ENCODE results near the gene MUSTN1. TPM values are rescaled to one million over a fixed set of nuclear protein-coding genes. Genes with fewer than 3 reads are reported as not detected.

Gene MUSTN1
- total RNA-seq, 1 donor from 2014 or later = not detected

DNA sequence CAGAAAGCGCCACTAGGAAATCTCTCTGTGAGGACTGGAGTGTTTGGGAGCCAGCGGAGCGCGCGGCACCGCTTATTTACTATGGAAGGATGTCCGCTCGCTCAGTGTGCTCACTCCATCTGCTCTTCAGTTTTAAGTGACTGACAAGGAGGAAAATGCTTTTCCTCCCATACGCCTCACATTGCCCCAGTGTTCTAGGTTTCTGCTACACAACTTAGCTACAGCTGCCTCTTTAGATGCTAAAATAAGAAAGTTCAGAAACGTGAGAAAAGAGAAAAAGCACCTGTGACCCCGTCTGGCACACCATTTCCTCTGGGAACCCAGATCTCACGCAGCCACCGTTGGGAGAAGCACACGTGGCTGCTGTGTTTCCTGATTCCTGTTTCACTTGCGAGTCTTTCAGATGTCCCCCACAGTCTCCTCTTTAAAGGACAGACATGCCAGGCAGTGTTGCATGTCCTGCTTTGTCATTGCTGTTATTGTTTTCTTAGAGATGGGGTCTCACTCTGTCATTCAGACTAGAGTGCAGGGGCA lies 11.7 kb upstream of the MUSTN1 start:
- Histone ChIP-seq H3K27ac (ENCODE audit: low read depth, low read length) (no peak overlapping the region), H4K20me1 (ENCODE audit: insufficient read depth, low read length) (no peaks in the 10 kb centered on the region), H3K9ac (ENCODE audit: low read length) (no peak overlapping the region), H3K4me3 (ENCODE audit: insufficient read depth, low read depth, low read length) (no peak overlapping the region), H3K36me3 (ENCODE audit: insufficient read depth, low read length) (no peaks in the 10 kb centered on the region), H3K27me3 (ENCODE audit: insufficient read depth, low read length) (no peaks in the 10 kb centered on the region), H2AFZ (ENCODE audit: low read depth, low read length) (no peak overlapping the region), H3K79me2 (ENCODE audit: insufficient read depth, low read length) (no peaks in the 10 kb centered on the region), H3K4me2 (ENCODE audit: low read length) (no peak overlapping the region), H3K4me1 (ENCODE audit: insufficient read depth, low read length) (peaks cover 1% of the 10 kb centered on the region), H3K9me3 (ENCODE audit: insufficient read depth, low read depth, low read length) (no peaks in the 10 kb centered on the region)
- DNase-seq (ENCODE audit: low read depth) = no peak
- peaks cover 2% of the 10 kb centered on the region for H3K27me3 Mint-ChIP-seq (ENCODE audit: low read depth, unreplicated experiment)
- peaks cover 8% of the 10 kb centered on the region for H3K4me1 Mint-ChIP-seq (ENCODE audit: low read depth, unreplicated experiment)
- peaks cover 11% of the 10 kb centered on the region for H3K36me3 Mint-ChIP-seq (ENCODE audit: low read depth, unreplicated experiment)
- TF ChIP-seq EZH2 (IDR thresholded peaks at IDR 0.05; ENCODE audit: insufficient read depth, low read length) = no peak
- TF ChIP-seq, protein P1, sequence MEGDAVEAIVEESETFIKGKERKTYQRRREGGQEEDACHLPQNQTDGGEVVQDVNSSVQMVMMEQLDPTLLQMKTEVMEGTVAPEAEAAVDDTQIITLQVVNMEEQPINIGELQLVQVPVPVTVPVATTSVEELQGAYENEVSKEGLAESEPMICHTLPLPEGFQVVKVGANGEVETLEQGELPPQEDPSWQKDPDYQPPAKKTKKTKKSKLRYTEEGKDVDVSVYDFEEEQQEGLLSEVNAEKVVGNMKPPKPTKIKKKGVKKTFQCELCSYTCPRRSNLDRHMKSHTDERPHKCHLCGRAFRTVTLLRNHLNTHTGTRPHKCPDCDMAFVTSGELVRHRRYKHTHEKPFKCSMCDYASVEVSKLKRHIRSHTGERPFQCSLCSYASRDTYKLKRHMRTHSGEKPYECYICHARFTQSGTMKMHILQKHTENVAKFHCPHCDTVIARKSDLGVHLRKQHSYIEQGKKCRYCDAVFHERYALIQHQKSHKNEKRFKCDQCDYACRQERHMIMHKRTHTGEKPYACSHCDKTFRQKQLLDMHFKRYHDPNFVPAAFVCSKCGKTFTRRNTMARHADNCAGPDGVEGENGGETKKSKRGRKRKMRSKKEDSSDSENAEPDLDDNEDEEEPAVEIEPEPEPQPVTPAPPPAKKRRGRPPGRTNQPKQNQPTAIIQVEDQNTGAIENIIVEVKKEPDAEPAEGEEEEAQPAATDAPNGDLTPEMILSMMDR (IDR thresholded peaks at IDR 0.05; ENCODE audit: insufficient read depth, low read depth, low read length) = no peak
- FAIRE-seq = no peak
- no peaks in the 10 kb centered on the region for H3K9me3 Mint-ChIP-seq (ENCODE audit: unreplicated experiment)
- no peak overlapping the region for H3K27ac Mint-ChIP-seq (ENCODE audit: unreplicated experiment)
- H3K4me3 Mint-ChIP-seq (ENCODE audit: unreplicated experiment) = no peak overlapping the region

DNA sequence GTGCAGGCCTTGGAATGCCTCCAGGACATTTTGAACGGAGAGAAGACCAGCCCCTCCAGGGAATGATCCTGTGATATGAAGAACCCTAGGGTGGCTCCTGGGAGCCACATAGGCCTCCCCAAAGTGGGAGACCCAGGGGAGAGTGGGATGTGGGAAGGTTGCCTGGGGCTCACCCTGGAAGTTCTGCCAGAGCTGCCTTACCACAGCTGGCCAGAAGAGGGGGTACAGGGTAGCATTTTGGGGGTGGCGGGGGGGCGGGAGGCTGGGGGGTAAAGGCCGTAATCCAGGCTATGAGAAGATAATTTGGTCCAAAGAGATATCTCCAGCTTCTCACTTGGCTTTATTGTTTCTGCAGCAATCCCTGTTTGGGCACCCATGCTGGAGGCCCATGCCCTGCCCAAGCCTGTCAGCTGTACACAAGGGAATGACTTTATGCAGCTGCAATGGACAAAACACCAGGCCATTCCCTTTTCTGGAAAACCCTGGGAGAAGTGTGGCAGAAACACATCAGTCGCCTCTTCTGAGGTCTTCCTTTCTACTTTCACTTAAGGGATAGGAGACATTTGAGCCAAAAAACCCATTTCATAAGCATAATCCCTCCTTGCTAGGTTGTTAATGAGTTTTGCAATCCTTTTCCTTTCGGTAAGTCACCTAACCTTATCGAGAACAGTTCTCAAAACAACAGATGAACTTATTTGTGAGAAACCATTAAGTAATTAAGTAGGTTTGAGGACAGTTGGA lies 11.0 kb upstream of the MUSTN1 start:
- no peak overlapping the region for H3K4me2 ChIP-seq (ENCODE audit: low read length)
- H3K9ac ChIP-seq (ENCODE audit: low read length) = no peak overlapping the region
- DNase-seq (ENCODE audit: low read depth) = no peak
- no peaks in the 10 kb centered on the region for H3K27me3 ChIP-seq (ENCODE audit: insufficient read depth, low read length)
- H3K27ac ChIP-seq (ENCODE audit: low read depth, low read length) = no peak overlapping the region
- peaks cover 13% of the 10 kb centered on the region for H3K4me1 Mint-ChIP-seq (ENCODE audit: low read depth, unreplicated experiment)
- no peak overlapping the region for H3K27ac Mint-ChIP-seq (ENCODE audit: unreplicated experiment)
- no peaks in the 10 kb centered on the region for H3K79me2 ChIP-seq (ENCODE audit: insufficient read depth, low read length)
- FAIRE-seq = no peak
- no peak overlapping the region for H2AFZ ChIP-seq (ENCODE audit: low read depth, low read length)
- H3K36me3 Mint-ChIP-seq (ENCODE audit: low read depth, unreplicated experiment) = peaks cover 11% of the 10 kb centered on the region
- H3K4me3 Mint-ChIP-seq (ENCODE audit: unreplicated experiment) = no peak overlapping the region
- H3K9me3 Mint-ChIP-seq (ENCODE audit: unreplicated experiment) = no peaks in the 10 kb centered on the region
- TF ChIP-seq, protein P1 (IDR thresholded peaks at IDR 0.05; ENCODE audit: insufficient read depth, low read depth, low read length) = no peak
- TF ChIP-seq EZH2 (IDR thresholded peaks at IDR 0.05; ENCODE audit: insufficient read depth, low read length) = no peak
- H3K36me3 ChIP-seq (ENCODE audit: insufficient read depth, low read length) = no peaks in the 10 kb centered on the region
- no peaks in the 10 kb centered on the region for H3K9me3 ChIP-seq (ENCODE audit: insufficient read depth, low read depth, low read length)
- peaks cover 3% of the 10 kb centered on the region for H4K20me1 ChIP-seq (ENCODE audit: insufficient read depth, low read length)
- H3K27me3 Mint-ChIP-seq (ENCODE audit: low read depth, unreplicated experiment) = peaks cover 2% of the 10 kb centered on the region
- peaks cover 7% of the 10 kb centered on the region for H3K4me1 ChIP-seq (ENCODE audit: insufficient read depth, low read length)
- H3K4me3 ChIP-seq (ENCODE audit: insufficient read depth, low read depth, low read length) = no peak overlapping the region

DNA sequence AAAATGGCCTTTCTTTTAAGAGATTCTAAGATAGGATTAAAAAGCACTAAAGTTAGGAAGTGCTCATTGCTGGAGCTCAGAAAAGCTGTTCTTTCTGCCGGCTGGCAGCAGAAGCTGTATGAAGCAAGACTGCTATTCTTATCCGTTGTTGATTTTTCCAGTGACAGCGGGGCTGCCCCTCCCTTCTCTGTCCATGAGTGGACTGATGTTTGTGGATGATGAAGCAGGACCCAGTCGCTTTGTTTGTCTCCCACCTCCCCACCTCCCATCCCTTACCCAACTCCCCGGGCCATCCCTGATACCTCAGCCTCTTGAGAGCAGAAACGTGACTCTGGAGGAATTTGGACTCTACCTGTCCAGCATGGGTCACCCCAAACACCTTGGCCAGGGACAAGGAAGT lies 10.3 kb upstream of the MUSTN1 start:
- Histone ChIP-seq H3K79me2 (ENCODE audit: insufficient read depth, low read length) (no peaks in the 10 kb centered on the region), H2AFZ (ENCODE audit: low read depth, low read length) (no peak overlapping the region), H3K27me3 (ENCODE audit: insufficient read depth, low read length) (no peaks in the 10 kb centered on the region), H3K4me2 (ENCODE audit: low read length) (no peak overlapping the region), H4K20me1 (ENCODE audit: insufficient read depth, low read length) (peaks cover 3% of the 10 kb centered on the region), H3K9ac (ENCODE audit: low read length) (no peak overlapping the region), H3K36me3 (ENCODE audit: insufficient read depth, low read length) (no peaks in the 10 kb centered on the region), H3K27ac (ENCODE audit: low read depth, low read length) (no peak overlapping the region), H3K4me3 (ENCODE audit: insufficient read depth, low read depth, low read length) (no peak overlapping the region), H3K9me3 (ENCODE audit: insufficient read depth, low read depth, low read length) (no peaks in the 10 kb centered on the region), H3K4me1 (ENCODE audit: insufficient read depth, low read length) (peaks cover 8% of the 10 kb centered on the region)
- peaks cover 2% of the 10 kb centered on the region for H3K27me3 Mint-ChIP-seq (ENCODE audit: low read depth, unreplicated experiment)
- no peak for TF ChIP-seq EZH2 (IDR thresholded peaks at IDR 0.05; ENCODE audit: insufficient read depth, low read length)
- TF ChIP-seq, protein P1 (IDR thresholded peaks at IDR 0.05; ENCODE audit: insufficient read depth, low read depth, low read length) = no peak
- H3K36me3 Mint-ChIP-seq (ENCODE audit: low read depth, unreplicated experiment) = peaks cover 11% of the 10 kb centered on the region
- FAIRE-seq (no peak), DNase-seq (ENCODE audit: low read depth) (no peak)
- no peak overlapping the region for H3K4me3 Mint-ChIP-seq (ENCODE audit: unreplicated experiment)
- H3K27ac Mint-ChIP-seq (ENCODE audit: unreplicated experiment) = no peak overlapping the region
- H3K9me3 Mint-ChIP-seq (ENCODE audit: unreplicated experiment) = no peaks in the 10 kb centered on the region
- peaks cover 15% of the 10 kb centered on the region for H3K4me1 Mint-ChIP-seq (ENCODE audit: low read depth, unreplicated experiment)
